K562 (cell line): Measurements from ENCODE around the gene SLC25A45. TPM values are rescaled to one million over a fixed set of nuclear protein-coding genes. Genes with fewer than 3 reads are reported as not detected.

Experiments
- ARNT ChIP-seq, 2 experiments: fragments of 450-650 bp; IDR thresholded peaks; 2 replicates each; pipeline ENCODE4 v1.6.1; 2016; ENCODE audit warnings: mild to moderate bottlenecking in 1 of 2
- HDAC8 ChIP-seq: fragments of 450-650 bp; IDR thresholded peaks from 2 replicates; pipeline ENCODE4 v1.6.1; 2016; ENCODE audit warnings: mild to moderate bottlenecking, missing genetic modification characterization, moderate library complexity, missing compliant biosample characterization
- NBN ChIP-seq: fragments of 450-650 bp; IDR thresholded peaks from 2 replicates; pipeline ENCODE4 v1.6.1; 2016; ENCODE audit warnings: low read depth, mild to moderate bottlenecking
- NEUROD1 ChIP-seq: fragments of 150-350 bp; IDR thresholded peaks from 2 replicates; pipeline ENCODE4 v1.6.1; 2014; ENCODE audit warnings: borderline replicate concordance, low read length, low read depth; ENCODE audit not compliant: partially characterized antibody
- NFRKB ChIP-seq: fragments of 450-650 bp; IDR thresholded peaks from 2 replicates; pipeline ENCODE4 v1.6.1; 2016; ENCODE audit warnings: low read depth
- NFXL1 ChIP-seq: fragments of 450-650 bp; formaldehyde crosslinking; IDR thresholded peaks from 2 replicates; pipeline ENCODE4 v1.4.0; 2021; ENCODE audit warnings: mild to moderate bottlenecking
- PCBP1 ChIP-seq: fragments of 200-400 bp; formaldehyde crosslinking; IDR thresholded peaks from 2 replicates; pipeline ENCODE4 v1.6.1; 2018; ENCODE audit warnings: mild to moderate bottlenecking, low read depth, low read length; ENCODE audit not compliant: poor library complexity, severe bottlenecking
- RBM15 ChIP-seq: fragments of 200-400 bp; formaldehyde crosslinking; IDR thresholded peaks from 2 replicates; pipeline ENCODE4 v1.6.1; 2018; ENCODE audit warnings: mild to moderate bottlenecking, low read length, moderate library complexity; ENCODE audit not compliant: insufficient read depth
- ZNF217 ChIP-seq: sonication (generic); formaldehyde crosslinking; IDR thresholded peaks from 2 replicates; pipeline ENCODE4 v1.8.0; 2022; ENCODE audit warnings: mild to moderate bottlenecking, missing genetic modification reagents
- polyA plus RNA-seq, 8 experiments: library from polyadenylated mRNA; depleted of rRNA in 4 of 8; stranded (reverse) in 5 of 8; unstranded in 3 of 8; fragments of >200 nt; fragmentation: Nextera tagmentation in 2 of 8; fragmentation: Illumina TruSeq in 1 of 8; extraction: Ambion mirVana in 2 of 8; extraction: Trizol in 1 of 8; gene quantifications; 2 replicates each; pipeline versions ENCODE4 v1.2.1 to v1.2.3, GENCODE V29; 2011 to 2014; ENCODE audit warnings: inconsistent platforms in 1 of 8, missing spikeins in 1 of 8
- total RNA-seq, 7 experiments: library from RNA; depleted of rRNA in 6 of 7; stranded (reverse); fragments of >200 nt in 6 of 7; fragmentation: Illumina TruSeq in 2 of 7; extraction: Trizol in 2 of 7; gene quantifications; 2 replicates each; pipeline versions ENCODE4 v1.2.1 to v1.2.3, GENCODE V29; 2011 to 2021; ENCODE audit warnings: low replicate concordance in 1 of 7
- TF ChIP-seq, protein P1 (sequence below): sonication (generic); formaldehyde crosslinking; IDR thresholded peaks from 2 replicates; pipeline ENCODE4 v1.8.0; 2023; ENCODE audit warnings: missing genetic modification reagents, mild to moderate bottlenecking, borderline replicate concordance
- TF ChIP-seq, protein P2 (sequence below): sonication (generic); formaldehyde crosslinking; IDR thresholded peaks from 2 replicates; pipeline ENCODE4 v1.5.0; 2020; ENCODE audit warnings: missing genetic modification reagents
- TF ChIP-seq, protein P3 (sequence below): fragments of 450-650 bp; IDR thresholded peaks from 2 replicates; pipeline ENCODE4 v1.6.1; 2018; ENCODE audit warnings: mild to moderate bottlenecking, low read depth; ENCODE audit not compliant: partially characterized antibody
- TF ChIP-seq, protein P4 (sequence below): IDR thresholded peaks from 2 replicates; pipeline ENCODE4 v1.6.1; 2016; ENCODE audit warnings: missing genetic modification characterization, missing compliant biosample characterization
- TF ChIP-seq, protein P5 (sequence below): fragments of 450-650 bp; IDR thresholded peaks from 2 replicates; pipeline ENCODE4 v1.7.1; 2018; ENCODE audit warnings: mild to moderate bottlenecking, low read depth; ENCODE audit not compliant: partially characterized antibody

Gene SLC25A45
- total and polyA plus RNA-seq, 9 of the 15 experiments (the other 6 are each of a cell fraction or from before 2014, with no cell fraction given) = 0.15 to 2.3 (median 0.68) TPM

DNA sequence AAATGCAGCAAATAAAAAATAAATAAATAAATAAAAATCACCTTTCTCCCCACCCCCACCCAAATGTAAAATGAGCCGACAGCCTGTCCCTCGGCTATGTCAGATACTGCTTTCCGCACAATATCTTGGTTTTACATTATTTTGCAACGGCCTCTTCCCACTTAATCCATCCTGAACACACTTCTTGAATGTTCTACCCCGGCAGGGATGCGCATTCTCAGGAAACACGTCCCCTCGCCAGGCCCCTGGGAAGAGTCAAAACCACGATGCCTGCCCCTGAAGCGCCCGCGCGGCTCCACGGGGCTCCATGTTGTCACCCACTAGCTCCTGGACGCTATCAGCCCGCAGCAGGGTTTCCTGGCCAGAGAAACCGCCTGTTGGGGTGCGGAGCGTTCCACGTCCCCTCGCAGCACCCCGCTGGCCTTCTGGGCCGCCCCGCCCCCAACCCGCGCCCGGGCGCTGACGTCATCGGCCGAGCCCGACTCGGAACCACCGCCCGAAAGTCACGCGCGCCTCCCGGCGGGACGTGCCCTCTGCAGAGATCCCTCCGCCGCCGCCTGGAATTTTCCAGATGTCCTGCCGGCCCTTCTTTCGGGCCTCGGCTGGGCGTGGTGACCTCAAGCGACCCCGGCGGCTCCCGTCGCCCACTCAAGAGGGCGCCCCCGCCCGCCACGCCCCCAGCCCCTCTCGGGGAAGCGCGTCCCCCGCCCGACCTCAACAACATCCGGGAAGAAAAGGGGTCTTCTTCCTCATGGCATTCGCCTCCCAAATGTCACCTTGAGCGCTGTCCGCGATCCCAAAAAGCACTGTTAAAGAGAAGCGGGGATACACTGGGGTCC lies 39.6 kb upstream of the SLC25A45 start (continued):
- no peak for TF ChIP-seq RBM15
- peak; percentile 82 for TF ChIP-seq NEUROD1
- TF ChIP-seq HDAC8 (tag) = no peak
- TF ChIP-seq PCBP1 = no peak
- TF ChIP-seq, protein P1, sequence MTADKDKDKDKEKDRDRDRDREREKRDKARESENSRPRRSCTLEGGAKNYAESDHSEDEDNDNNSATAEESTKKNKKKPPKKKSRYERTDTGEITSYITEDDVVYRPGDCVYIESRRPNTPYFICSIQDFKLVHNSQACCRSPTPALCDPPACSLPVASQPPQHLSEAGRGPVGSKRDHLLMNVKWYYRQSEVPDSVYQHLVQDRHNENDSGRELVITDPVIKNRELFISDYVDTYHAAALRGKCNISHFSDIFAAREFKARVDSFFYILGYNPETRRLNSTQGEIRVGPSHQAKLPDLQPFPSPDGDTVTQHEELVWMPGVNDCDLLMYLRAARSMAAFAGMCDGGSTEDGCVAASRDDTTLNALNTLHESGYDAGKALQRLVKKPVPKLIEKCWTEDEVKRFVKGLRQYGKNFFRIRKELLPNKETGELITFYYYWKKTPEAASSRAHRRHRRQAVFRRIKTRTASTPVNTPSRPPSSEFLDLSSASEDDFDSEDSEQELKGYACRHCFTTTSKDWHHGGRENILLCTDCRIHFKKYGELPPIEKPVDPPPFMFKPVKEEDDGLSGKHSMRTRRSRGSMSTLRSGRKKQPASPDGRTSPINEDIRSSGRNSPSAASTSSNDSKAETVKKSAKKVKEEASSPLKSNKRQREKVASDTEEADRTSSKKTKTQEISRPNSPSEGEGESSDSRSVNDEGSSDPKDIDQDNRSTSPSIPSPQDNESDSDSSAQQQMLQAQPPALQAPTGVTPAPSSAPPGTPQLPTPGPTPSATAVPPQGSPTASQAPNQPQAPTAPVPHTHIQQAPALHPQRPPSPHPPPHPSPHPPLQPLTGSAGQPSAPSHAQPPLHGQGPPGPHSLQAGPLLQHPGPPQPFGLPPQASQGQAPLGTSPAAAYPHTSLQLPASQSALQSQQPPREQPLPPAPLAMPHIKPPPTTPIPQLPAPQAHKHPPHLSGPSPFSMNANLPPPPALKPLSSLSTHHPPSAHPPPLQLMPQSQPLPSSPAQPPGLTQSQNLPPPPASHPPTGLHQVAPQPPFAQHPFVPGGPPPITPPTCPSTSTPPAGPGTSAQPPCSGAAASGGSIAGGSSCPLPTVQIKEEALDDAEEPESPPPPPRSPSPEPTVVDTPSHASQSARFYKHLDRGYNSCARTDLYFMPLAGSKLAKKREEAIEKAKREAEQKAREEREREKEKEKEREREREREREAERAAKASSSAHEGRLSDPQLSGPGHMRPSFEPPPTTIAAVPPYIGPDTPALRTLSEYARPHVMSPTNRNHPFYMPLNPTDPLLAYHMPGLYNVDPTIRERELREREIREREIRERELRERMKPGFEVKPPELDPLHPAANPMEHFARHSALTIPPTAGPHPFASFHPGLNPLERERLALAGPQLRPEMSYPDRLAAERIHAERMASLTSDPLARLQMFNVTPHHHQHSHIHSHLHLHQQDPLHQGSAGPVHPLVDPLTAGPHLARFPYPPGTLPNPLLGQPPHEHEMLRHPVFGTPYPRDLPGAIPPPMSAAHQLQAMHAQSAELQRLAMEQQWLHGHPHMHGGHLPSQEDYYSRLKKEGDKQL = no peak
- no peak for TF ChIP-seq ZNF217 (CRISPR knock-in tag)
- TF ChIP-seq NBN = peak; percentile 31
- TF ChIP-seq, protein P2, sequence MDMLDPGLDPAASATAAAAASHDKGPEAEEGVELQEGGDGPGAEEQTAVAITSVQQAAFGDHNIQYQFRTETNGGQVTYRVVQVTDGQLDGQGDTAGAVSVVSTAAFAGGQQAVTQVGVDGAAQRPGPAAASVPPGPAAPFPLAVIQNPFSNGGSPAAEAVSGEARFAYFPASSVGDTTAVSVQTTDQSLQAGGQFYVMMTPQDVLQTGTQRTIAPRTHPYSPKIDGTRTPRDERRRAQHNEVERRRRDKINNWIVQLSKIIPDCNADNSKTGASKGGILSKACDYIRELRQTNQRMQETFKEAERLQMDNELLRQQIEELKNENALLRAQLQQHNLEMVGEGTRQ (CRISPR knock-in tag) = peak; percentile 65
- no peak; a peak in 1 of 4 replicates for TF ChIP-seq ARNT (IDR thresholded peaks at IDR 0.05)
- TF ChIP-seq, protein P3, sequence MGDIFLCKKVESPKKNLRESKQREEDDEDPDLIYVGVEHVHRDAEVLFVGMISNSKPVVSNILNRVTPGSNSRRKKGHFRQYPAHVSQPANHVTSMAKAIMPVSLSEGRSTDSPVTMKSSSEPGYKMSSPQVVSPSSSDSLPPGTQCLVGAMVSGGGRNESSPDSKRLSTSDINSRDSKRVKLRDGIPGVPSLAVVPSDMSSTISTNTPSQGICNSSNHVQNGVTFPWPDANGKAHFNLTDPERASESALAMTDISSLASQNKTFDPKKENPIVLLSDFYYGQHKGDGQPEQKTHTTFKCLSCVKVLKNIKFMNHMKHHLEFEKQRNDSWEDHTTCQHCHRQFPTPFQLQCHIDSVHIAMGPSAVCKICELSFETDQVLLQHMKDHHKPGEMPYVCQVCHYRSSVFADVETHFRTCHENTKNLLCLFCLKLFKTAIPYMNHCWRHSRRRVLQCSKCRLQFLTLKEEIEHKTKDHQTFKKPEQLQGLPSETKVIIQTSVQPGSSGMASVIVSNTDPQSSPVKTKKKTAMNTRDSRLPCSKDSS = no peak
- TF ChIP-seq, protein P4, sequence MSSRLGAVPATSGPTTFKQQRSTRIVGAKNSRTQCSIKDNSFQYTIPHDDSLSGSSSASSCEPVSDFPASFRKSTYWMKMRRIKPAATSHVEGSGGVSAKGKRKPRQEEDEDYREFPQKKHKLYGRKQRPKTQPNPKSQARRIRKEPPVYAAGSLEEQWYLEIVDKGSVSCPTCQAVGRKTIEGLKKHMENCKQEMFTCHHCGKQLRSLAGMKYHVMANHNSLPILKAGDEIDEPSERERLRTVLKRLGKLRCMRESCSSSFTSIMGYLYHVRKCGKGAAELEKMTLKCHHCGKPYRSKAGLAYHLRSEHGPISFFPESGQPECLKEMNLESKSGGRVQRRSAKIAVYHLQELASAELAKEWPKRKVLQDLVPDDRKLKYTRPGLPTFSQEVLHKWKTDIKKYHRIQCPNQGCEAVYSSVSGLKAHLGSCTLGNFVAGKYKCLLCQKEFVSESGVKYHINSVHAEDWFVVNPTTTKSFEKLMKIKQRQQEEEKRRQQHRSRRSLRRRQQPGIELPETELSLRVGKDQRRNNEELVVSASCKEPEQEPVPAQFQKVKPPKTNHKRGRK = no peak
- TF ChIP-seq, protein P5, sequence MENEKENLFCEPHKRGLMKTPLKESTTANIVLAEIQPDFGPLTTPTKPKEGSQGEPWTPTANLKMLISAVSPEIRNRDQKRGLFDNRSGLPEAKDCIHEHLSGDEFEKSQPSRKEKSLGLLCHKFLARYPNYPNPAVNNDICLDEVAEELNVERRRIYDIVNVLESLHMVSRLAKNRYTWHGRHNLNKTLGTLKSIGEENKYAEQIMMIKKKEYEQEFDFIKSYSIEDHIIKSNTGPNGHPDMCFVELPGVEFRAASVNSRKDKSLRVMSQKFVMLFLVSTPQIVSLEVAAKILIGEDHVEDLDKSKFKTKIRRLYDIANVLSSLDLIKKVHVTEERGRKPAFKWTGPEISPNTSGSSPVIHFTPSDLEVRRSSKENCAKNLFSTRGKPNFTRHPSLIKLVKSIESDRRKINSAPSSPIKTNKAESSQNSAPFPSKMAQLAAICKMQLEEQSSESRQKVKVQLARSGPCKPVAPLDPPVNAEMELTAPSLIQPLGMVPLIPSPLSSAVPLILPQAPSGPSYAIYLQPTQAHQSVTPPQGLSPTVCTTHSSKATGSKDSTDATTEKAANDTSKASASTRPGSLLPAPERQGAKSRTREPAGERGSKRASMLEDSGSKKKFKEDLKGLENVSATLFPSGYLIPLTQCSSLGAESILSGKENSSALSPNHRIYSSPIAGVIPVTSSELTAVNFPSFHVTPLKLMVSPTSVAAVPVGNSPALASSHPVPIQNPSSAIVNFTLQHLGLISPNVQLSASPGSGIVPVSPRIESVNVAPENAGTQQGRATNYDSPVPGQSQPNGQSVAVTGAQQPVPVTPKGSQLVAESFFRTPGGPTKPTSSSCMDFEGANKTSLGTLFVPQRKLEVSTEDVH = no peak
- no peak for TF ChIP-seq NFXL1 (CRISPR knock-in tag)
- peak; percentile 95 for TF ChIP-seq NFRKB
